A549 (cell line): ENCODE measurements around the gene SYT3. TPM values are rescaled to one million over a fixed set of nuclear protein-coding genes. Genes with fewer than 3 reads are reported as not detected.

ENCODE experiments used
- ATAC-seq, 2 experiments: fragments of 200-7000 bp in 1 of 2; fragments of >200 bp in 1 of 2; cut with Nextera tagmentation in 1 of 2; cut with Tn5 transposase in 1 of 2; 3 replicates each; pipeline versions ENCODE4 v1.8.0 to v1.9.1; 2018 to 2020; ENCODE audit warnings: mild to moderate bottlenecking in 1 of 2, moderate library complexity in 1 of 2
- CTCF ChIA-PET: fragments of 300-600 bp; sonication (Branson Sonifier 250); formaldehyde crosslinking; extraction: SDS; loops from one replicate; lab custom pipeline; 2021; ENCODE audit warnings: antibody characterized with exemption, inconsistent platforms; lab: Yijun Ruan, JAX
- POLR2A ChIA-PET: fragments of 350-600 bp; formaldehyde crosslinking; extraction: SDS; loops from one replicate; lab custom pipeline; 2021; ENCODE audit warnings: antibody characterized with exemption, inconsistent platforms; lab: Yijun Ruan, JAX
- DNase-seq, 2 experiments: peaks; one replicate each; pipeline versions ENCODE4 v3.0.0 to v3.0.0-alpha.2; 2011 to 2016; ENCODE audit warnings: low read depth in 1 of 2, low spot score in 1 of 2
- FAIRE-seq: peaks from 2 replicates; lab custom pipeline; 2011; peaks lifted over from hg19 to GRCh38; lab: Jason Lieb, UNC
- H3K27ac ChIP-seq, 2 experiments: fragments of >200 bp; sonication (Bioruptor Twin); formaldehyde crosslinking; 3 replicates each; pipeline ENCODE4 v1.5.1; 2016 to 2017
- H3K4me1 ChIP-seq: fragments of >200 bp; sonication (Bioruptor Twin); formaldehyde crosslinking; 3 replicates; pipeline ENCODE4 v1.6.1; 2016
- H3K4me2 ChIP-seq: fragments of >200 bp; sonication (Bioruptor Twin); formaldehyde crosslinking; 3 replicates; pipeline ENCODE4 v1.6.1; 2016
- H3K4me3 ChIP-seq: fragments of >200 bp; sonication (Bioruptor Twin); formaldehyde crosslinking; 3 replicates; pipeline ENCODE4 v1.5.1; 2016
- H3K9me3 ChIP-seq: fragments of >200 bp; sonication (Bioruptor Twin); formaldehyde crosslinking; 3 replicates; pipeline ENCODE4 v1.6.1; 2016
- CHD2 ChIP-seq: fragments of 150-350 bp; IDR thresholded peaks from 2 replicates; pipeline ENCODE4 v1.6.1; 2014; ENCODE audit warnings: low read length; ENCODE audit not compliant: partially characterized antibody
- CHD4 ChIP-seq: fragments of 200-600 bp; sonication (generic); IDR thresholded peaks from 2 replicates; pipeline ENCODE4 v1.6.1; 2016; ENCODE audit warnings: antibody characterized with exemption, mild to moderate bottlenecking, borderline replicate concordance
- CTCF ChIP-seq: fragments of >200 bp; sonication (Bioruptor Twin); formaldehyde crosslinking; IDR thresholded peaks from 3 replicates; pipeline ENCODE4 v1.5.1; 2016
- E2F6 ChIP-seq: IDR thresholded peaks from 2 replicates; pipeline ENCODE4 v1.6.1; 2012; ENCODE audit warnings: low read depth, borderline replicate concordance
- EHF ChIP-seq: fragments of 250-450 bp; sonication (Bioruptor Pico); IDR thresholded peaks from 2 replicates; pipeline ENCODE4 v1.5.0; 2020; ENCODE audit warnings: mild to moderate bottlenecking
- EHMT2 ChIP-seq: fragments of 200-600 bp; sonication (generic); IDR thresholded peaks from 2 replicates; pipeline ENCODE4 v1.6.1; 2016; ENCODE audit warnings: antibody characterized with exemption, low read depth, mild to moderate bottlenecking, moderate library complexity
- EP300 ChIP-seq, 2 experiments: fragments of >200 bp; sonication (Bioruptor Twin); formaldehyde crosslinking; IDR thresholded peaks; 2 replicates in 1 of 2; 3 replicates in 1 of 2; pipeline ENCODE4 v1.6.1; 2016 to 2017
- ESRRA ChIP-seq: fragments of 150-350 bp; IDR thresholded peaks from 2 replicates; pipeline ENCODE4 v1.6.1; 2014; ENCODE audit warnings: mild to moderate bottlenecking, low read length, borderline replicate concordance
- FOXS1 ChIP-seq: fragments of 250-450 bp; sonication (Bioruptor Pico); IDR thresholded peaks from 2 replicates; pipeline ENCODE4 v1.5.0; 2020; ENCODE audit warnings: mild to moderate bottlenecking, moderate library complexity
- HOXA7 ChIP-seq: fragments of 250-450 bp; sonication (Bioruptor Pico); IDR thresholded peaks from 2 replicates; pipeline ENCODE4 v1.5.0; 2020; ENCODE audit warnings: mild to moderate bottlenecking, moderate library complexity
- HOXB13 ChIP-seq: fragments of 250-450 bp; sonication (Bioruptor Pico); IDR thresholded peaks from 2 replicates; pipeline ENCODE4 v1.5.0; 2020; ENCODE audit warnings: low read depth, mild to moderate bottlenecking, moderate library complexity
- HOXB5 ChIP-seq: fragments of 250-450 bp; sonication (Bioruptor Pico); IDR thresholded peaks from 2 replicates; pipeline ENCODE4 v1.5.0; 2020; ENCODE audit warnings: mild to moderate bottlenecking, moderate library complexity
- KDM5A ChIP-seq: fragments of 200-600 bp; sonication (generic); IDR thresholded peaks from 2 replicates; pipeline ENCODE4 v1.6.1; 2016; ENCODE audit warnings: antibody characterized with exemption, mild to moderate bottlenecking
- MAFK ChIP-seq: fragments of 450-650 bp; IDR thresholded peaks from 2 replicates; pipeline ENCODE4 v1.6.1; 2014; ENCODE audit not compliant: partially characterized antibody
- NPAS2 ChIP-seq: fragments of 250-450 bp; sonication (Bioruptor Pico); IDR thresholded peaks from 2 replicates; pipeline ENCODE4 v1.8.0; 2022; ENCODE audit warnings: mild to moderate bottlenecking, moderate library complexity, borderline replicate concordance
- NR3C1 ChIP-seq: fragments of >200 bp; sonication (Bioruptor Twin); formaldehyde crosslinking; IDR thresholded peaks from 3 replicates; pipeline ENCODE4 v1.6.1; 2017
- PBX3 ChIP-seq: IDR thresholded peaks from 2 replicates; pipeline ENCODE4 v1.6.1; 2012
- RAD21 ChIP-seq, 2 experiments: fragments of >200 bp in 1 of 2; sonication (Bioruptor Twin) in 1 of 2; formaldehyde crosslinking in 1 of 2; IDR thresholded peaks in 1 of 2; conservative IDR thresholded peaks in 1 of 2; 2 replicates in 1 of 2; 3 replicates in 1 of 2; pipeline ENCODE4 v1.6.1; 2012 to 2018; ENCODE audit warnings: inconsistent platforms in 1 of 2
- REST ChIP-seq: fragments of 200-600 bp; sonication (generic); IDR thresholded peaks from 2 replicates; pipeline ENCODE4 v1.6.1; 2016; ENCODE audit warnings: antibody characterized with exemption, mild to moderate bottlenecking, moderate library complexity
- SMC3 ChIP-seq: fragments of >200 bp; sonication (Bioruptor Twin); formaldehyde crosslinking; IDR thresholded peaks from 3 replicates; pipeline ENCODE4 v1.6.1; 2018; ENCODE audit warnings: inconsistent platforms
- SREBF2 ChIP-seq: fragments of 450-650 bp; IDR thresholded peaks from 2 replicates; pipeline ENCODE4 v1.6.1; 2014; ENCODE audit warnings: mild to moderate bottlenecking, moderate library complexity
- ZFP36 ChIP-seq: fragments of 450-650 bp; IDR thresholded peaks from 2 replicates; pipeline ENCODE4 v1.6.1; 2014; ENCODE audit warnings: borderline replicate concordance; ENCODE audit not compliant: partially characterized antibody
- ZNF302 ChIP-seq: fragments of 250-450 bp; sonication (Bioruptor Pico); IDR thresholded peaks from 2 replicates; pipeline ENCODE4 v1.9.0; 2021; ENCODE audit warnings: inconsistent platforms, mild to moderate bottlenecking, moderate library complexity
- ZSCAN20 ChIP-seq: fragments of 250-450 bp; sonication (Bioruptor Pico); IDR thresholded peaks from 2 replicates; pipeline ENCODE4 v1.8.0; 2022; ENCODE audit warnings: mild to moderate bottlenecking, moderate library complexity
- WGBS: methylation state at CpG from one replicate; pipeline ENCODE4 v1.1.6; 2017; ENCODE audit errors: missing lambda C conversion rate; 5-methylcytosine and 5-hydroxymethylcytosine counted together
- polyA plus RNA-seq, 4 experiments: library from polyadenylated mRNA; depleted of rRNA in 3 of 4; stranded (reverse); fragments of >200 nt; fragmentation: RNase III in 1 of 4; extraction: RNeasy Plus Mini Kit Qiagen cat#74134 plus additional on column Dnase treatment in 1 of 4; gene quantifications; 2 replicates in 3 of 4; 3 replicates in 1 of 4; pipeline ENCODE4 v1.2.3, GENCODE V29; 2011 to 2017

Gene SYT3
- polyA plus RNA-seq, 2 of the 4 experiments (the other 2 are of a cell fraction) = 0.25 to 1.1 TPM

GRCh38 chr19:50632151-50632835, 7.4 kb downstream of the SYT3 start:
- ATAC-seq (no peak), FAIRE-seq (no peak), DNase-seq (no peak)
- no peak for TF ChIP-seq HOXB5 (CRISPR knock-in tag)
- TF ChIP-seq FOXS1 (CRISPR knock-in tag) = no peak
- TF ChIP-seq E2F6 = no peak
- TF ChIP-seq SMC3 = no peak
- no peak for TF ChIP-seq NPAS2 (CRISPR knock-in tag)
- TF ChIP-seq CHD2 = no peak
- no peak for TF ChIP-seq SREBF2
- TF ChIP-seq ZSCAN20 (CRISPR knock-in tag) = no peak
- TF ChIP-seq EHMT2 = no peak
- TF ChIP-seq MAFK = no peak
- TF ChIP-seq ZNF302 (CRISPR knock-in tag) = no peak
- no peak for TF ChIP-seq ESRRA
- no peak for TF ChIP-seq CTCF
- no peak for TF ChIP-seq CHD4
- TF ChIP-seq HOXA7 (CRISPR knock-in tag) = no peak
- no peak for TF ChIP-seq EHF (CRISPR knock-in tag)
- no peak for TF ChIP-seq RAD21 (conservative IDR thresholded peaks at IDR 0.05 in 1 of 2, IDR thresholded peaks at IDR 0.05 in 1 of 2)
- Histone ChIP-seq H3K4me3 (no peak overlapping the region), H3K9me3 (peaks cover 39% of the 10 kb centered on the region), H3K4me2 (no peak overlapping the region), H3K4me1 (no peaks in the 10 kb centered on the region), H3K27ac (no peak overlapping the region)
- ChIA-PET CTCF (interaction anchor here (1.0 to 1.3 kb wide), 2 partner anchors 24 to 119 kb away, joined by 3 to 6 read pairs; no protein-coding TSS in a partner anchor), POLR2A (no interaction called here)
- 67% methylated on average over 20 of the region's 20 CpGs for WGBS

- ChIA-PET POLR2A (no interaction called here), CTCF (interaction anchor here (1.1 to 1.3 kb wide), 2 partner anchors 40 to 95 kb away, joined by 3 to 7 read pairs; no protein-coding TSS in a partner anchor)
- ATAC-seq = peak in 1 of 2 experiments; percentile 32; a peak in 2 of 6 replicates
These were observed 9.9 kb downstream of the SYT3 start for GRCh38 chr19:50629801-50630200.

GRCh38 chr19:50629194-50629593, 10.5 kb downstream of the SYT3 start:
- no peak for ATAC-seq
- Histone ChIP-seq H3K4me3 (no peak overlapping the region), H3K27ac (no peak overlapping the region), H3K9me3 (peaks cover 19% of the 10 kb centered on the region), H3K4me2 (no peak overlapping the region), H3K4me1 (no peaks in the 10 kb centered on the region)
- WGBS = 36% methylated on average over 20 of the region's 20 CpGs
- no peak for FAIRE-seq
- CTCF ChIA-PET = interaction anchor here (0.7 to 1.3 kb wide), 3 partner anchors 40 to 75 kb away, joined by 3 to 7 read pairs (median 4); no protein-coding TSS in a partner anchor
- DNase-seq = no peak
- POLR2A ChIA-PET = no interaction called here
- TF ChIP-seq MAFK (no peak), KDM5A (no peak), FOXS1 (CRISPR knock-in tag) (no peak), PBX3 (no peak), HOXB5 (CRISPR knock-in tag) (no peak), REST (no peak), NR3C1 (no peak), EP300 (IDR thresholded peaks at IDR 0.05) (no peak), CHD2 (no peak), HOXB13 (CRISPR knock-in tag) (no peak), E2F6 (no peak), CHD4 (no peak)

More at GRCh38 chr19:50629801-50630200, 9.9 kb downstream of the SYT3 start:
- Histone ChIP-seq H3K4me1 (no peaks in the 10 kb centered on the region), H3K27ac (no peak overlapping the region), H3K9me3 (peaks cover 25% of the 10 kb centered on the region), H3K4me3 (no peak overlapping the region), H3K4me2 (no peak overlapping the region)
- FAIRE-seq (no peak), DNase-seq (no peak)
- 47% methylated on average over 7 of the region's 14 CpGs for WGBS
- no peak for TF ChIP-seq ZFP36
